EH (cell line): Measurements from ENCODE around the gene RBBP8.
A peak's percentile ranks its signal among the peaks of the same experiment; 100 is the strongest.
"Not testable (repeated sequence)": the region's sequence is repeated elsewhere in the genome, so short reads cannot be mapped to it uniquely, and the experiment has no call there.

Source experiments
- DNase-seq: peaks from one replicate; pipeline ENCODE4 v3.0.0-alpha.2; 2015; ENCODE audit warnings: low read depth

RBBP8 gene

DNA sequence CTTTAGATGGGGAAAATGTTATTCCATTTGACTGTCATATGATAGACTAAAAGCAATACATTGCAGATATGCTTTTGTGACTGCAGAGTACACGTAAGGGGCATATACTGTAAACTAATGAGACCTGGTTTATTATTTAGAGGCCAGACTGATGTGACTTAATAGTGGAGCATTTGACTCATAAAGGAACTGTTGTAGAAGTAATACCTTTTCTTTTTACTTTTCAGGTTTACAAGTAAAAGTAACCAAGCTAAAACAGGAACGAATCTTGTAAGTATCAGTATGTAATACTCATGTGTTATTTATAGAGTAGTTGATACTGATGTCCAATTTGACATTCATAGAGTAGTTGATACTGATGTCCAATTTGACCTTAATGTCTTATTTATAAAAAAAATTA, 13.1 kb downstream of the RBBP8 start:
- no peak for DNase-seq

DNA sequence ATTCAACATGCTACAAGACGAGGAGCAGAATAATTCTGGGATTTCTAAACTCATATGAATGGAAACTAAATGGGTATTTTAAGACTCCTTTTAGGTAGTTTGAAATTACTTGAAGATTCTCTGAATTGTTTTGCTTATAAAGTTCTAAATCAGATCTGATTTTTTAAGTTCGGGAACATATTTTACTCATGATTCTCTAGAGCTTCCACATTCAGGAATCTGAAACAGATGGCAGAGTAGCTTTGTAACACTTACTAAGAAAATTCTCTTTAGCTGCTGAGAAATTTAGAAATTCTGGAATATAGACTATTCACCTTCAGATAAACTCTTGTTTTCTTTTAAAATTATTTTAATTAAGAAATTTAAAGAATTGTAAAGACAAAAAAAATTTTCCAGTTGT, 13.7 kb downstream of the RBBP8 start:
- DNase-seq: peak; percentile 47

DNA sequence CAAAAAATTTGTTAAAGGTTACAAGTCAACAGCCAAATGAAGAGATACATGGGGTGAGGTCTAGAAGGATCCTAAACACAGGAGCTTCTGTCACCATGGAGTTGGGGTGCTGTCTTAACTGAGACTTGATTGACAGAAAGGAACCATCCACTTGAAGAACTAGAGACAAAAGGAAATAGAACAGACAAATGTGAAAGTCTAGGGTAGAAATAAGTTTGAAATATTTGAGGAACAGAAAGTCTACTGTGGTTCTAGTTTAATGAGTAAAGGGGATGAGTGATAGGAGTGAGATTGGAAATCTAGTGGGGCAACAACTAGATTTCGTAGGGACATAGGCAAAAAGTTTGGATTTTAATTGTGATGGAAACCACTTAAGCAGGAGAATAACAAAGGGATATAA, 18.7 kb downstream of the RBBP8 start:
- DNase-seq: no peak

DNA sequence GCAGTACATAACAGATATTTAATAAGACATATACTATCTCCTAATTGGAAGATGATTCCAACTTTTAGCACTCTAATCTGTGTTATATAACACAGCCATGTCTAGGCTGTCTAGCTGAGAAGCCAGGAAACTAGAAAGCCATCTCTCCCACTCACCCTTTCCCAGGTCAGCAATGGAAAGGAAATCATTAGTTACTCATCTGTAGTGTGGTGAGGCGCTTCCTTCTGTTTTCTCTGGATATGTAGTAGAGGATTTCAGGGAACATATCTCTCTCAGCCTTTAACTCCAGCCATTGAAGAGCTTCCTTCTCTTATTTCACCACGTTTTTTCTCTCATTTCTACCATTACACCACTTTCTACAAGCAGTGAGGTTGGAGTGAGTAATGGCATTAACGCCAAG, 19.4 kb downstream of the RBBP8 start:
- DNase-seq: no peak

DNA sequence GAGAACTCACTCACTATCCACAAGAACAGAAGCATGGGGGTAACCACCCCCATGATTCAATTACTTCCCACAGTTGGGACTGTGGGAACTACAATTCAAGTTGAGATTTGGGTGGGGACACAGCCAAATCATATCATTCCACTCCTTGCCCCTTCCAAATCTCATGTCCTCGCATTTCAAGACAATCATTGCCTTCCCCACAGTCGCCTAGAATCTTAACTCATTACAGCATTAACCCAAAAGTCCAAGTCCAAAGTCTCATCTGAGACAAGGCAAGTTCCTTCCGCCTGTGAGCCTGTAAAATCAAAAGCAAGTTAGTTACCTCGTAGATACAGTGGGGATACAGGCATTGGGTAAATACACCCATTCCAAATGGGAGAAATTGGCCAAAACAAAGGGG, 20.9 kb downstream of the RBBP8 start:
- not testable (repeated sequence) for DNase-seq

DNA sequence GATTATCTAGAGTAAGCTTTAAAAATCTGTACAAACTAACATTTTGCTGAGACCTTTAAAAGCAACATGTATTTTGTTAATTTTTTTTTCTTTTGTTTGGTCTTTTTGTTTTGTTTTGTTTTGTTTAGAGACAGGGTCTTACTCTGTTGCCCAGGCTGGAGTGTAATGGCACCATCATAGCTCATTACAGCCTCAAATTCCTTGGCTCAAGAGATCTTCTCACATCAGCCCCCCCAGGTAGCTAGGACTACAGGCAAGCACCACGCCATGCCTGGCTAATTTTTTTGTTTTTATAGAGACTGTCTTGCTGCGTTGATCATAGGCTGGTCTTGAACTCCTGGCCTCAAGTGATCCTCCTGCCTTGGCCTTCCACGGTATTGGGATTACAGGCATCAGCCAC, 23.1 kb downstream of the RBBP8 start:
- DNase-seq: no peak

DNA sequence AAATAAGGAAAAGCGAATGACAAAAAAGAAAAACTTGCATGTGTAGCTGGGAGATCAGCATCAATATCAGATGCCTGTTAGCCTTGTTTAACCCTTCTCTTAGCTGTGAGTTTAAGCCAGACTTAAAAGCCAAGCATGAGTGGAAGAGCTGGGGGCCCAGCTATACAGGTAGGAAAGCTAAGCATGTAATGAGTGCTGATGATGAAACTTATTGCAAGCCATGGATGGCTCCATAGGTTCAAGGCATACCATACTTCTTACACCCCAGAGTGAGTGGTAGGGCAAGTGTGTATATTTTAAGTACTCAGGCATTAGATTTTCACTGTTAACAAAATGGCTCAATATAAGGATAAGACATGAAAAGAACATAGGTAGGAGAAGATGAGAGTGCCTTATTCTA, 28.0 kb downstream of the RBBP8 start:
- DNase-seq: no peak

DNA sequence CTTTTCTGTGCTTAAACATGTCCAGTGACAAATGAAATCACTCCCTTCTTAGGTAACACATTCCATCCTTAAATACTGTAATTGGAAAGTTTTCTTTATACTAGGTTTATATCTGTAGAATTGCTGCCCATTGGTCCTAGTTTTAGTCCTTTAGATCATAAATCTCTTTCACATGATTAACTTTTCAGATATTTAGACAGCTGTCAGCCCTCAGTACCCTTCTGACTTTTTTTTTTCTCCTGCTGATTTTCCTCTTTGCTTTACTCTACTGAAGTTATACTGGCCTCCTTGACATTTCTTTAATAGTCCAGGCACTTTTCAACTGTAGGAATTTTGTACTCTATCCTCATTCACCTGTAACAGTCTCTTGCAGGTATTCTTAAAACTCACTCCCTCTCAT, 28.9 kb downstream of the RBBP8 start:
- no peak for DNase-seq

DNA sequence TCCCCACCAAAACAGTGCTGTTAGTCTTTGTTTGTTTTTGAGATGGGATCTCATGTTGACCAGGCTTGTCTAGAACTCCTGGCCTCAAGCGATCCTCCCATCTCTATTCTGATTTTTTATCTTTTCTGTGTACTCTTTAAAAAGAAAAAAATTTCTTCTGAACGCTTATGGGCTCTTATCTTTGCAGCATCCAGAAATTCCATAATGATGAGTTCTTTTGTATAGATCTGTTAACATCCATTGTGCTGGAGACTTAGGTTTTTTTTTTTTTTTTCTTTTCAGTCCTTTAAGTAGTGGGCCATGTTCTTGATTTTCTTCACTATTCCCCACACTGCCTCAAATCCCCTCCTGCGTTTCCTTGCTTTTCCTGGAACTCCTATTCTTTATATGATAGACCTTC, 31.0 kb downstream of the RBBP8 start:
- peak; percentile 30 for DNase-seq

DNA sequence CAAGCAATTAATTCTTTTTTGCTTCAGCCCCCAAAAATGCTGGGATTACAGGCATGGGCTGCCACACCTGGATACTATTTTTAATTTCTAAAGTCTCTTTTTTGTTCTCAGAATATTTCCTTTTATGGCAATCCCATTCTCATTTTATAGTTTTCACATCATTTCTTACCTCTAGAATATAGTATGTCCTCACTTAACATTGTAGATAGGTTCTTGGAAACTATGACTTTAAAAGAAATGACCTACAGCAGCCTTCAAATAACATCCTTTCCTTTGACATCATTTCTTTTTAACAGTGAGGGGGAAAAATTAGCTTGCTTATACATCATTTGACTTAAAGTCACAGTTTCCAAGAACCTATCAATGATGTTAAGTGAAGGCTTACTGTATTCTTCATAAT, 31.6 kb downstream of the RBBP8 start:
- no peak for DNase-seq

DNA sequence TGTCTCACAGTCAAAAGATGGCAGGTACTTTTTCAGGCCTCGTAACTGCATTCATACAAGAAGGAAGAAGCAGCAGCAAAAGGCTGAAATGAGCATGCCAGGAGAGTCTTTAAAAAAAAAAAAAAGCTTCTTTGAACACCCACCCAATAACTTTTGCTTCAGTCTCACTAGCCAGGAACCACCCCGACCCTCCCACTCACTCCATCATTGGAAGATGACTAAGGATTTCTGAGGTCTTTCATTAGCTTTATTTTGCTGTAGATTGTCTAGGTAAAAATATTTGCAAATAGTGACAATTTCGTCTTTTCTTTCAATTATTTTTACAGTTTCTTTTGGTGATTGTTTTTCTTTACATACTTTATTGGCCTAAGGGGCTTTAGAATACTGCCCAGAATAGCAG, 37.9 kb downstream of the RBBP8 start:
- no peak for DNase-seq

DNA sequence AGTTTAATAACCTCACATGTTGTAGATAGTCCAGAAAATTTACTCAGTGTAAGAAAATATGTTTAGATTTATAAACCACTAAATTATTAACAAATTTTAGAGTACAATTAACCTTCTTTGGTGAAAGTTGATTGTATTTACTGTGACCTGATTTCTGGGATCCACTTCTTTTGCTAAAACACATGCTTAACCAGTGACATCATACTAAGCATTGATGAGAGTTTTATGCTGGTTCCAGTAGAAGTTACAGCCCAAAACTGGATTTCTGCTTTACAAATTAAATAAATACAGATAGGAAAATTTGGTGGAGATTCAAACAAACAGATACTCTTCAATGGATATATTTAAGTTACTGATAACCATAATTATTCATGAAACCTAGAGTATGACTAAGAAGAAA, 40.9 kb downstream of the RBBP8 start:
- no peak for DNase-seq

DNA sequence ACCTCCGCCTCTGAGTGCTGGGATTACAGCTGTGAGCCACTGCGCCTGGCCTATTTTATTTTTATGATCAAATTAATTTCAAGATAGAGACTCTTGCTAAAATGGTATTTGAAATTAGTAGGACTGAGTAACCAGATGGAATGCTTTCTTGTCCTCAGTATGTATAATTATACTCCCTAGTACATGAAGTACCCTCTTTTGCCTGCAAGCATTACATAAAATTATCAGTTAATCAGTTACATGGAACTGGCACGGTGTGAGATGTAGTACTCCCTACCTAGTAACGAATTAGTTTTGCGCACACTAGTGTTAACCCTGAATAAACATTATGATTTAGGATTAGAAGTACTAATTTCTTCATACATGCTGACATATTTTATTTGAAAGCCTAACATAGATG, 41.6 kb downstream of the RBBP8 start:
- DNase-seq: no peak

DNA sequence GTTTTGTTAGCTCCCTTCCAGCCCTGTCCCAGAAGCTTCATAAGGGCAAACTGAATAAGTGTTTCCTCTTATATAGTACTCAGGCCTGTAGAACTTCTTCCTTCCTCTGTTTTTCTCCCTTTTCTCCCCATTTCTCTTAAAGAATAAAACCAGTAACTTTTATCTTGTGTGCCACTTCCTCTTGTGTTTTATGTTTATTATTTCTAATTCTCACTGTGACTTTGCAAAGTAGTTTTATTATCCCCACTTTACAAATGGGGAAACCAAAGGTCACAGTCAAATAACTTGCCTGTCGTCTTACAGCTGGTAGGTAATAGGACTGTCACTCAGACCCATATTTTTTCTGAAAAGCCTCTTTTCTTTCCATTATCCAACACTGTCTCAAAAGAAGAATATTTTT, 42.4 kb downstream of the RBBP8 start:
- no peak for DNase-seq

DNA sequence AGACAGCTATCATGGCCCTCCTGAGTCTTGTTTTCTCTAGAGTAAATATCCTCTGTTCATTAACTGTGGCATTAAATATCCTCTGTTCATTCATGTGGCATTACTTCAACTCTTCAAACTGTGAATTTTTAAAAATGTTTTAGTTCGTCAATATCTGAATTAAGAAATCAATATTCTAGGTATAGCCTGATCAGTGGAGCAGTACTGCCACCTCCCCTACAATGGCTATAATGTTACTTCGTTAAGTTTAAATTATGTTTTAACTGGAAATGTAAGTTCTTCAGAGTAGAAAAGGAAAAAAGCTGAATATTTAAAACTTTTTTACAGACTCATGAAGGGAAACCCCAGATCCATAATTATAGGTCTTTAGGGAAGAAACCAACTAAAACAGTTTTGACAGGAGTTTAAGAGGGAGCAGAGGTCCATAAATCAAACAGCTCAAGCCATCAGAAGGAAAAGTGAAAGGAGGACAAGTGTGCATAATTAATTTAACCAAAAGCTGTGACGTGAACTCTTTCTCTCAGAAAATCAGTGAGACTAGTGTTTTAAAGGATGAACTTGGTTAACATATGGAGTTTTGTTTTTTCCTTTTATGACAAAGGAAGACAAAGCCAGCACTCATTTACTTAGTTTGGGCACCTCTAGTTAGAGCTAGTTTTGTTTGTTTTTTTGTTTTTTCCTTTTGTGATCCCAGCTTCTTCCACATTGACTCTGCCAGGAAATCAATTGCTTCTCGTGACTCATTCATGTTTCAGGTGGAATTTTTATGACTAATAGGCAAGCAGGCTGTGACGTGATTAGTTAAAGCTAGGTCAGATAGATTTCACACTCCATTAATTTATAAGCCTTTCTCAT, 44.9 kb downstream of the RBBP8 start:
- peak; percentile 84 for DNase-seq

DNA sequence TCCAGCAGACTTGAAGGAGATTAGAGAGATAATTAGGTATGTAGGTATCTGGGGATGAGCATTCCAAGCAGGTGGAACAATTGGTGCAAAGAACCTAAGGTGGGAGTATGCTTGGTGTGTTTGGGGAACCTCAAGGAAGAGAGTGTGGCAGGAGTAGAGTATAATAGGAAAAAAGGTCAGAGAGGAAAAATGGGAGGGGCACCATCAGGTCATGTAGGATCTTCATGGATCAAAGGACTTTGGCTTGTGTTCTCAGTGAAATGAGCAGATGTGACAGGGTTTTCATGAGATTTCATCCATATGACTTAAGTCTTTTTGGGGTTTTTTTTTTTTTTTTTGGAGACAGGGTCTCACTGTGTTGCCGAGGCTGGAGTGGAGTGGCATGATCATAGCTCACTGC, 47.3 kb downstream of the RBBP8 start:
- DNase-seq: no peak

DNA sequence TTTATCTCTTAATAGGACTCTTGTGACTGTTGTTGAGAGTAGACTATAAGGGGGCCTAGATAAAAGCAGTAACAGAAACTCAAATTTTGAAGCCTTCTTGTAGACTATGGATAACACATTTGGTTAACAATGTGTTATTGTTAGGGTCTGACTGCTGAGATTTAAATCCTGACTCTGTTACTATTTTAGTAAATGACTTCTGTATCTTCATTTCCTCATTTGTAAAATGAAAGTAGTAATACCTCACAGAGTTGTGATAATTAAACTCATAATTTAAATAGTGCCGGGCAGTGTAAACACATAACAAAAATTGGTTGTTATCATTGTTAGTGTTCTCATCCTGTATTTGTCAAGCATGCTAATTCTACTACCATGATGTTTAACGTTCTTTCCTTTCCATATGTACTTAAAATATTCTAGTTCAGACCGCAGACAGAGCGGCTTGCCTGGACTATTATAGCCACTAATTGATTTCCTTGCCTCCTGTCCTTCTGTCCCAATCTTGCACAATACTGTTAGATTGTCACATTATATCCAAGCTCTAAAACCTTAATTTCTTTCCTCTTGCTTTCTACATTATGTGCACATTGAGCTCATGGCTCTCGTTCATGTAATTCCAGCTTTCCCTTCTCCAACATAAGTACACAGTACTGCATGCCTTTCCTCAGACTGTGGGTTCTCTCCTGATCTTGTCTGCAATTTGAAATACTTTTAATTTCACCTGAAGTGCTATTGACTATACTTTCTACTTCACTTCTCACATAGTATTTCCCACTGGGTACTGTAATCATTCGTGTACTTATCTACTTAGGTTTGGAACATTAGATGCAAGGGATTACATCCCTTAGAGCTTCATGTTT, 48.4 kb downstream of the RBBP8 start:
- DNase-seq: no peak

DNA sequence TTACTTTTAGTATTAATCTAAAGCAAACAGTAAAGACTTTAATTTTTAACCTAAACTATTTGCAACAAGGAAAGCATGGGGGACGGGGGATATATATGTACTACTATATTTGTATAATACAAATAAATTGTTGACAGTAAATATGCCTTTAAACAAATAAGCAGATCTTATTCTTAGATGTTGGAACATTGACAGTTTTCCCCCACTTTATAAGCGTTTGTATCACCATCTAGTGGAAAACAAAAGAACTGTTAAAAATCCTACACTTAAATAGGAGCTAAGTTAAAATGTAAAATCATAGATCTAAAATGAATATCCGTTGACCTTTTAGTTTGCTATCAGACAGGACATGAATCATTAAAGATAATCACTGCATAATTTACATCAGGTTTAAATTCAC, 50.0 kb downstream of the RBBP8 start:
- DNase-seq: peak; percentile 58

DNA sequence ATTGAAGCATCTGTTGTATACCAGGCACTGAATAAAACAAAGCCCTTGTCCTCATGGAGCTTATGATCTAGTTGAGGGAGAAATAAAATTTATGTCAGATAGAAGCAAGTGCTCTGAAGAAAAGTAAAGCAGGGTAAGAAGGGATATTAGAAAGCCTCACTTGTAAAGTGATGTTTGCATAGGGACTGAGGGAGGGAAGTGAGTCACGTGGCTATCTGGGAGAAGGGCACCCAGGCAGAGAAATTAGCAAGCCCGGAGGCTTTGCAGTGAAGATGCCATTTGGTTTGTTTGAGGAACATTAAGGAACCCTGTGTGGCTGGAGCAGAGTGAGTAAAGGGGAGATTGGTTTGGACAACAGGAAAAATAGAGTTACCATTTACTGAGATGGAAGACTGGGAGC, 52.1 kb downstream of the RBBP8 start:
- DNase-seq: no peak

DNA sequence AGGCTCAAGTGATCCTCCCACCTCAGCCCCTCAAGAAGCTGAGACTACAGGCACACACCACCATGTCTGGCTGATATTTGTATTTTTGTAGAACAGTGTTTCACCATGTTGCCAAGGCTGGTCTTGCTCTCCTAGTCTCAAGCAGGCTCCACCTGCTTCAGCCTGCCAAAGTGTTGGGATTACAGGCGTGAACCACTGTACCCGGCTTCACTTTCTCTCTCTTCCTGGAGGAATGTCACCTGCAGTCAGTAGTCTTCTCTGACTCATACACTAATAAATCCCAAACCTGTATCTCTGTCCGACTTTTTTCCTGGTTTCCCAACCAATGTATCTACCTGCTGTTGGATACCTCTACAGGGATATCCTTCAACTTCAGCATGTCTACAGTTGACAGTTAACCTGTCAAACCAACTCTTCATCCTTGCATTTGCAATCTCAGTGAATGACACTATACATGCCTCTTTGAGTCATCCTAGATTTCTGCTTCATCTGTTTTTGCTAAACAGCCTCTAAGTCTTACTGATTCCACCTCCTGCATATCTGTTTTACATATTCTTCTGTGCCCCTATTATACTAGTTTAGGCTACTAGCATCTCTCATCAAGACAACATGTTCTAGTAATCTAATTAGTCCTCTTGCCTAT, 54.5 kb downstream of the RBBP8 start:
- DNase-seq: no peak

DNA sequence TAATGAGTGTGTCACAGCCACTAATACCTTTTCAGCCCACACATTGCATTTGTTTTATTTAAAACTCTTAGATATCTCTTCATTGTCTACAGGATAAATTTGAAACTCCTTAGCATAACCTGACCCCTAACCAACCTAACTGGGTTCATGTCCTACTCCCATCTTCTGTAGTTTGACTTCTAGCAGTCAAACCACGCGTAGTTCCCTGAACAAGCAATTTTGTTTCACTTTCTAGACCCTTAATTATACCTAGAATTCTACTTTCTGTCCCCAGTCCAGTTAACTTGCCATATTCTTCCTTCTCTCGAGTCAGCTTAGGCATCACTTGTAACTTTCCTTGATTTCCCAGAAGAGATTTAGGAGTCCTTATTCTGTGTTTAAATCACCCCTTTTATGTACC, 55.1 kb downstream of the RBBP8 start:
- no peak for DNase-seq

DNA sequence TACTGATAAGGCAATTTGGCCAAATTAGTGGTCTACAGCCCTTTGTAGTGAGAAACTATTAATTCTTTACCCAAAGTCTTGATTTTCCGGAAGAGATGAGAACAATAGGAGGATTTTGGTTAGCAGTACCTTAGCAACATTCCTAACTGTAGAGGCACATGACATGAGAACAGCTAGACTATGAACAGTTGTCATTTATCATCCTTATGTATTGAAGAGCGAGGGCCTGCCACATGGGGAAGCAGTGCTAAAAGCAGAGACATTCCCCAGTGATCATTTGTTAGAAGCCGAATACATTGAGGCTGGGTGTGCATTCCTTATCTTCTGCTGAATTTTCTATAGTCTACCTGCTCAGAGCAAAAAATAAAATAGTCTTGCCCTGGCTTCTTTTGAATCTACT, 65.2 kb downstream of the RBBP8 start:
- DNase-seq: no peak

DNA sequence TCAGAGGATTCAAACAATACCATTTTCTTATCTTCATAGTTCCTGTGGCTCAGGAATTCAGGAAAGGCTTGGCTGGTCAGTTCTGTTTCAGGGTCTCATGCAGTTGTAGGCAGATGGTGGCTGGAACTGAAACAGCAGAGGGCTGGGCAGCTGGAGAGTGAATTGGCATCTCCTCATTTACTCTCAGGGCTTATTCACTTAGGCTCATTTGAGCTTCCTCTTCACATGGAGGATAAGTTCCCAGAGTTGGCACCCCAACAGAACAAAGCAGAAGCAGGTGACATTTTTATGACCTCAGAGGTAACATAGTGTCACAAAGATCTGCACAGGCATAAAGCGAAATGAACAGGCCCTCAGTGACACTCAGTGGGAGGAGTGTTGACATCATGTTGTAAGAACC, 66.1 kb downstream of the RBBP8 start:
- DNase-seq: peak; percentile 48
